HG03469 (cell line): Measurements from ENCODE around the gene BCAS3.
"Not testable (repeated sequence)": the region's sequence is repeated elsewhere in the genome, so short reads cannot be mapped to it uniquely, and the experiment has no call there.

Experiments
- ATAC-seq: cut with Tn5 transposase; IDR thresholded peaks from one replicate; pipeline ENCODE4 v1.9.1; 2021; ENCODE audit warnings: mild to moderate bottlenecking, moderate library complexity, moderate number of reproducible peaks; ENCODE audit not compliant: unreplicated experiment

The BCAS3 gene

DNA sequence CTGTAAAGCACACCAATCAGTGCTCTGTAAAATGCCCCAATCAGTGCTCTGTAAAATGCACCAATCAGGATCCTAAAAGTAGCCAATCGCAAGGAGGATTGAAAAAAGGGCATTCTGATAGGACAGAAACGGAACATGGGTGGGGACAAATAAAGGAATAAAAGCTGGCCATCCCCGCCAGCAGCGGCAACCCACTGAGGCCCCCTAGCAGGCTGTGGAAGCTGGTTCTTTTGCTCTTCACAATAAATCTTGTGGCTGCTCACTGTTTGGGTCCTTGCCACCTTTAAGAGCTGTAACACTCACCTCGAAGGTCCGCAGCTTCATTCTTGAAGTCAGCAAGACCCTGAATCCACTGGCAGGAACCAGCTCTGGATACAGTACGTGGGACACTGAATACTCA, 559.6 kb downstream of the BCAS3 start:
- no peak for ATAC-seq

DNA sequence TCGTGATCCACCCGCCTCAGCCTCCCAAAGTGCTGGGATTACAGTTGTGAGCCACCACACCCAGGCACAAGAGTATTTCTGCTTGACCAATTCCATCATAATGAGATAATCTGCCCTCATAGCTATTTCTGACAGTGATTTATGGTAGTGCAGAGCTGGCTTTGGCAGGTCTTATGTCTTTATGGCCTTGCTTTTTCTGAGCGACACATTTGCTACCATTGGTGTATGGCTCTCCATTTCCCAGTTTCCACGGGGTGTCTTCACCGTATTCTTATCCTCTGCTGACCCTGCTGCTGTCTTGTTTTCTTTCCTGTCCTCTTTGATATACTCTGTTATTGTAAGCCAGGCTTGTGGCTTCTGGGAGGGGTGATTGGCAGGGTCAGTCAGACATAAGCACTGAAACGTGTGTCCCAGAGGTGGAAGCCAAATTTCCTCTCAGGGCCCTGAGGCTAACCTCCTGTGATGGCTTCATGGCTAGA, 560.8 kb downstream of the BCAS3 start:
- ATAC-seq, result no peak

GRCh38 chr17:61239327-61239726, 561.7 kb downstream of the BCAS3 start:
- no peak for ATAC-seq

DNA sequence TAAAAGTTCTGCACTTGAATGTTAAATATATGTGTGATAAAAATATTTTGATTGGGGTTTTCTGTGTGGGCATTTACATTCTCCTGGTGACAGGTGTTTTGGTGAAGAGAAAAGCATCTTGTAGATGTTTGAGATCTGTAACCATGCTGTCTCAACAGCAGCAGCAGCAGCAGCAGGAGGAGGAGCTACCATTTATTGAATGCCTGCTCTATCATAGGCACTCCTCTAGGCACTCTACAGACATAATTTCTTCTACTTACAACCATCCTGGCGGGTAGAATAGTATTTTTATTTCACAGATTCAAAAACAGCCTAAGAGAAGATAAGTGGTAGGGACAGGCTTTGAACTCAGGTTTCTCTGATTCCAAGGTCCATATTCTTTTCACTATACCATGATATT, 562.3 kb downstream of the BCAS3 start:
- no peak for ATAC-seq

DNA sequence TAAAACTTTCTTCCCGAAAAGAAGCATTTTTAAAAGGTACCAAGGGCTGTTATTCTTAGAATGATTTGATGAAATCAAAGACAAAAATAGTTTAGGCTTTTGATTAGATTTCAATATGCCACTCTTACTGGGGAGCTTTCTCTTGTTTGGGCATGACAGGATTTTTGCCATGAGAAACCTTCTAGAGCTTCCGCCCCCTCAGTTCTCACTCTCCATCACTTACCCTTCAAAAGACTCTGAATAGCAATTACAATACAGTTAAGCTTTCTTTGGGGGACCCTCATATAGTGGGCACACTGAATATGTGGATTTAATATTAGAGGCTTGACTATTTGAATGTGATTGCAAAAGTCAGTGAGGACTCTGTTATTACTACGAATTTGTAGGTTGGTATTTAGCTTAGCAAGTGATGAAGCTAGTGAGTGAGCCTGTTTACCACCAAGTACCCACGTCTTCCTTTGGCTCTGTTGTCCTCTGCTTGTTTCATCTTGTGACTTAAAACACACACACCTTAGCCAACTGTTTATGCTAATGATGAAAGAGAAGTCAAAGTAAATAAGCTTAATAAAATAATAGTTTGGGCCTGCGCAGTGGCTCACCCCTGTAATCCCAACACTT, 563.3 kb downstream of the BCAS3 start:
- no peak for ATAC-seq

- ATAC-seq, result not testable (repeated sequence)
These were observed 567.3 kb downstream of the BCAS3 start for GRCh38 chr17:61244988-61245387.

DNA sequence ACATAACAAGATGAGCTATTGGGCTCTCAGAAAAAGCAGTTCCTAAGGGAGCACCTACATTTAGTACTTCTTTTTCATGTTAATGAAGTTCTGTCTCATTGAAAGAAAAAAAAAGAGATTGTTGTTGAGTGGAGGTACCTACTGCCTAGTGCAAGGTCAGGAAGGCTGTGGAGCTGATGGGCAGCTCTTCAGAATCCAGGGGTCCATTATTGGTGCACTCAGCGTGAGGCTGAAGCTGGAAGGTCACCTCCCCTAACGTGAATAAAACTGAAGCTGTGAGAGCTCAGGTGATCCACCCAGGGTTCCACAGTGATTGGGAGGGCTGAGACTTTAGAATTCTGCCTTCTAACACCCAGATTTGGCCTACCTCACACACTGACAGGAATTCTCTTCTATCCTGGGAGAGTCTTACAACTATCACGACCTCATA, 568.1 kb downstream of the BCAS3 start:
- no peak for ATAC-seq

DNA sequence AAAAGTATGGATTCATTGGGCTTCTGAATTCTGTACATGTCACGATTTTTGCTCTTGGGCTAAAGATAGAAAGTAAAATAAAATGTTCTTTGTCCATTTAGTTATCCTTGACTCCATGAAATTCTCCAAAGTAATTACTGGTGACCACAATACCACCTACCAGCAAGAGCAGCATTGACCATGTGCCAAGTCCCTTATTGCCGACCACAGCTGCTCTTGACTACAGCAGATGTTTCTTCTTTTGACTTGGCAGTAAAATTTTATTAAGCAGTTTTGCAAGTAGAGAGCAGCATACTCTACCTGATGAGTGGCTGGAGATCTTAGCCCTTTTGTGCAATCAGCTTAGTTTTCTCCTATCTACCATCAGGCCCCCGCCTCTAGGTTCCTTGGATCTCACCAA, 569.8 kb downstream of the BCAS3 start:
- no peak for ATAC-seq

DNA sequence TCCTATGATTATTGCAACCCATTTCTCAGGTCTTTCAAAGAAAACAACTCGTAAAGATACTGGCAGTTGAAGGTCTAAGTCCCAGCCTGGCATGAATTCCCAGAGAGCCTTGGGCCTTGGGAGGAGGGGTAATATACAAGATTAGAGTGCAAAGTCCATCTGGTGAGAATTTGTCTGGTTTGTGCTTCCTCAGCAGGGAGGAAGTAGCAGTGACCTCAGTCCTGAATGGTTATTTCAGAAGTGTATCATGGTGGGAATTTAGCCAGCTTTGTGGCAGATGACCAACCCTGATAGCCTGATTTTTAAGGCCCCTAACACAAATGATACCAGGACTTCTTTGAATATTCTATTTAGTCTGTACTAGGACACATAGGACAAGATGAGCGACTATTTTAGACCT, 570.7 kb downstream of the BCAS3 start:
- ATAC-seq, result no peak

DNA sequence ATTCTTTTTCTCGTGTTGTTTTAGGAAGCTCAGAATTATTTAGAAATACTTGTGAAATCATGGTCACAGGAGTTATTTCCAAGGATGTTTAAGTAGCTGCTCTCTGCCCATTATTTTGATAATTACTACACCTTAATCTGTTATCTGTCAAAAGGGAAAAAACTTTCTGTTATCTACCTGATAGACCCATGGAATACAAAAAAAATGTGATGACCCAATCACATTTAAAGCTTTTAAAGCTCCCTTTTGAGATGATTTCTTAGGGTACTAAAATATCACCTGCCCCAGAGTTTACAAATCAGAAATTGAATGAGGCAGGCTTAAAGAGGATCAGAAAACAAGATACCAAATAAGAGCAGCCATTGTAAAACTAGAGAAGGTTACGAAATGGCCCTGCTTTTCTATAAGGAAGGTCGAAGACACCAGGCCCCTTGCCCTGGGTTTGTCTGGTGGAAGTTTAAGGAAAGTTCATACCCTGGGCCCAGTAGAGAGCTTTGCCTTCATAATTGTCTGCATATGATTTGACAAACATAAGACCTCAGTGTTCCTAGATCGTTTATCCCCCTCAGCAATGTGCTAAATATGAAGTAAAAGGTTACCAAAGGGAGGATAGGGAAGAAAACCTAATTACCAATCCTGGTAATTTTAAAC, 572.1 kb downstream of the BCAS3 start:
- no peak for ATAC-seq

- no peak for ATAC-seq
These were observed 572.8 kb downstream of the BCAS3 start for GRCh38 chr17:61250335-61250890.

DNA sequence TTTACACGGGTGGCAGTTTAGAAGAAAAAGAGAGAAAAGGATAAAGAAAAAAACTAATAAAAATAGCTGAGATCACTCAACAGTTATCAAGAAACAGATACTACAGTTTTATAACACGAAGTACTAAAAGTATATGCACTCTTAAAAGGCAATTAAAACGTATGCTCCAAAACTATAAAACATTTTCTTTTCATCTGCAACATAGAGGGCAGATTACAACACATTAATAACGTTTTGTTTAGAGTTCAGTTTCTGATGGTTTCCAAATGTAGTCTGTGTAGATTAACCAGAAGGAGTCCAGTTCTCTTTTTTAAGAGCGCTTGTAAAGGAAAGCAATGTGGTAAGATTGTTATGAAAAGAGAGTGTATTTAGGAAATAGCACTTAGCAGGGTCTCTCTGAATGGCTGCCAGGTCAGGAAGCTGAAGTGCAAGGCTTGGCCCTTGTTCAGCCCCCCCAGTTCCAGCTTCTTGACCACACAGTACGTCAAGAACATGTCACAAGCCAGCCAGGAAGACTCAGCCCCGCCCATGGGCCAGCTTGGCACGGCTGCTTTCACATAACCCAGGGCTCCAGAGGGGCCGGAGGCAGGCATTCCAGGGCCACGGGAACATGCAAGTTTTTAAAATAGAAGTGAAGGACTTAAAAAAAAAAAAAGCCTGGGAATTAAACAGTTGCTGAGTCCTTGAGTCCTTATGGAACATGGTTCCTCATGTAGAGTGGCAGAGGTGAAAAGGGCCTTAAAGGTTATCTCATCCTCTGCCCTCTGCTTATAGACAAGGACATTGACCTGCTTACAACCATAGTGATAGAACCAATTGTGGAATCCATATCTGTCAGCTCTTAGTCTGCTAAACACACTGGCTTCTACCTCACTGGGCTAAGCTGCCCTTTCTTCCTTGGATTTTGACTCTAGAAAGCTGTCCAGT, 574.6 kb downstream of the BCAS3 start:
- ATAC-seq, result no peak

DNA sequence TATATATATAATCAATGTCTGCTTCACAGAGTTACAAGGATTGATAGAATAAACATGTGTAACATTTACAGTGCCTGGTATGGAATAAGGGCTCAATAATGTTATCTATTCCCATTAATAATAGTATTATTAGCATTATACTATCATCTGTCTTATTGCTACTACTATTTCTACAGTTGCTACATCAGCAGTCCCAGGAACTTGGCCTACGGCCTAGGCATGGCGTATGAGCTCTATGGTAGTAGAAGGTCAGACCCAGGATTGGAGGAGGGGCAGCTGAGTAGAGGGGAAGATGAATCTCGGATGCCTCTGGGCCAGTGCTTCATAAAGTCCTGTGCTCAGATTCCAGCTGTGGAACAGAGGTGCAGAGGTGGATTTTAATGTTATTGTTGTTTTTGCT, 575.7 kb downstream of the BCAS3 start:
- ATAC-seq, result no peak

DNA sequence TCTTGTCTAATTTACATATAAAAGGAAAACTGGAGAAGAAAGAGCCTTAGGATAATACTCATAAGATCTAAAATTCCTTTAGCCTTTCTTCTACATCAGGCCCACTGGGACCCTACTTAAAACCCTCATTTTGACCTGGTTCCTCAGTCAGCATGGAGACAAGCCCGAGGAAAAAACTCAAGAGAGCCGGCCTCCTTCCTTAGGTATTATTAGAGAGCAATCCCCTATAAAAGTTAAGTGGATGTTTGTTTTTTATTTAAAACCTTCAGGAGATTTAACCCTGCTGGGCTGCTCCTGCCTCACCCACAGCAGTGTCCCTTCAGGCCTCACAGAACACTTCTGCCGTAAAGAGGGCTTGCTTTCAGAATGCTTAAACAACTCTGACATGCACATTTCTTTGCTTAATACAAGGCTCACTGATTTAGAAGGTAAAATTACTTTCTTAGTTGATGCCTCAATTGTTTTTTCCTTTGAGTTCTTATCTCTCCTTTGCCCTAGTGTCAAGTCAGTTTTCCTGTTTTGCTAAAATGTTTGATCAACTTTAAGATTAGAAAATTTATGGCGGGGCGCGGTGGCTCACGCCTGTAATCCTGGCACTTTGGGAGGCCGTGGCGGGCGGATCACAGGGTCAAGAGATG, 576.4 kb downstream of the BCAS3 start:
- no peak for ATAC-seq

DNA sequence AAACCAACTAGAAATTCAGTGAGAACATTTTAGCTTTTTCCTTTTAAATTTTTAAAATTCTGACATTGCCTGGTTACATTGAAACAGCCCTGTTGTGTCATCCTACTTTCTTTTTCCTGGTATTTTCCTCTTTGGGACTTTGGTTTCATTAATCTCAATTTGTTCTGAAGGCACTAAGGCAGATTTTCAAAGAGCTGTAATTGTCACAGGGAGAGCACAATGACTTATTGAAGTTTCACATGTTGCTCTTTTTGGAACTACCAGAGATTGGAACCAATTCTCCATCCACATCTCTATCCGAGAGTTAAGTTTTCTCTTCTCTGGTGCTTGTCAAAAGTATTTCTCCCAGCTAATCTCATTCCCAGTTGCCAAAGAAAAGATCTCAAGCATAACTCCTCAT, 577.3 kb downstream of the BCAS3 start:
- no peak for ATAC-seq

- ATAC-seq, result no peak
These were observed 578.0 kb downstream of the BCAS3 start for GRCh38 chr17:61255647-61256046.

DNA sequence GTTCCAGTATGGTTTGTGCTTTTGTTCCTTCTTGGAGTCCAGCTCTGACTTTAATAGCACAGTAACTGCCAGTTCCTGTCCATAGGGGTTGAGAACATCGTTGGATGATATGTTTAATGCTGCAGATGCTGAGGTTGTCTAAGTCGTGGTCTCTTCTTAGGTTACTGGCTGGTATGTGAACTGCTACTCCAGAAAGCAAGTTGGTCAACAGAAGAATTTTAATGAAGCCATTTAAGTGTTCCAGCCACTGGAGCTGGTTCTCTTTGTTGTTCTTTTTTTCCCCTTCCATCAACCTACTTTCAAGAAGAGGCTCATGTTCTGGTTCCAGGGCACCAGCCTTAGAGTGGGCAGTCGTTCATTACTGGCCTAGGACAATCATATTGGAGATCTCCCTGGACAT, 581.7 kb downstream of the BCAS3 start:
- ATAC-seq, result no peak

GRCh38 chr17:61260071-61260797, 582.6 kb downstream of the BCAS3 start:
- ATAC-seq, result no peak

DNA sequence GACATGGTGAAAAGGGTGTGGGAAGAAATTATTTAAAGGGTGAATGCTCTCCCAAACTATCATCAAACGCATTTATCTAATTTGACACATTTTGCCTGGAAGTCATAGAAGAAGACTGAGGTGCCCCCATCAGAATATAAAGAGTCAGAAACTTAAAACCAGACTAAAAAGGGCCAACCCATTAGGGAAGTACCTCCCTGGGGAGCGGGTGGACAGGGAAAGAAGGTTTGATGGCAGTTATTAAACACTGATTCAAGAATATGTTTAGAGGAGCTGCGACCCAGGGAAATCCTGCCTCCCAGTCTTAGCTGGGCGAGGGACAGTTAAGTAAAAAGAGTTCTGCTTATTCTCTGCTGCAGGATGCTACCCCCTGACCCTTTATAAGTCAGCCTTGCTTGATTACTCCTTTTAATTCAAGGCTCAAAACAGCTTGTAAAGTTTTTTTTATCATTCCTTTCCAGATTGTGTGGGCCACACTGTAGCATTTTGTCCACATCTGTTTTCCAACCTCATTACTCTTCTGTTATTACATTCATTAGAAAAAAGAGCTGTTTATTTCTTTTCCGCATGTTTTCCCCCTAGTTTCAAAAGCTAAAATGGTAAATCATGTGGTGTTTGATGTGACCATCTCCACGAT, 583.5 kb downstream of the BCAS3 start:
- no peak for ATAC-seq

GRCh38 chr17:61265397-61265796, 587.7 kb downstream of the BCAS3 start:
- ATAC-seq, result no peak
